Measurements from ENCODE around the gene PRDM2. TPM values are rescaled to one million over a fixed set of nuclear protein-coding genes. Genes with fewer than 3 reads are reported as not detected.

PRDM2 gene
- polyA plus RNA-seq, 3 donors: 4.1 to 22.5 (median 7.6) TPM

DNA sequence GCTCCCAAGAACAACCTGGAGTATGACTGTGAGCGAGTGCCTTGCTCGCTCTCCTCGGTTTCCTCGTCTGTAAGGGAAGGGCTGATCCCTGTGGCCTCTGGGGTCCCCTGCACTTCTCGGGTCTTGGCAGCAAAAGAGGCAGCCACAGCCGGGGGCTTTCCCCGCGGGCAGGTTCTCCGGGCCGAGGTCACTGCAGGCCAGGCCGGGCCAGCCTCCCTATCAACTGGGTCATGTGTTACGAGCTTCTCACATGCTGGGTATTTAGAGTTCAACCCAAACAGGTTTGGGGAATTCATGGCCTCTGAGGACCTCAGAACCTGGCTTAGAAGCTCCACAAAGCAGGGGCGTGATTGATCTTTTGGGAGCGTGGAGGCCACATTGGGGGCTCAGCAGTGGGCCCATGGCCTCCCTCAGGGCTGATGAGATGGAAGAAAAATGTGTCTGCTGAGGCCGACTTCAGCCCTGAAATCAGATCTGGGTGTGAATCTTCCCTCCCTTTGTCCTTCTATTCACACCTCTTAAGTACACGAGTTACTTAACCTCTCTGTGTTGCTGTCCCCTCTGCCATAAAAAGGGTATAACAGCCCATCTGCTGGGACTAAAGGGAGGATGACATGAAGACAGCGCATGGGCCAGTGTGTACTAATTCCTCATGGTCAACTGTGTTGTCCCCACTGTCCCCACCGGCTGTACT, 103.7 kb downstream of the PRDM2 start:
- peaks cover 5% of the 10 kb centered on the region for H3K4me1 Mint-ChIP-seq
- Histone ChIP-seq H4K20me1 (ENCODE audit: insufficient read depth, low read length) (peaks cover 78% of the 10 kb centered on the region), H3K27me3 (ENCODE audit: control insufficient read depth in 2 of 2, insufficient read depth in 2 of 2, low read length in 2 of 2) (no peaks in the 10 kb centered on the region), H3K36me3 (replicated peaks in 1 of 2; ENCODE audit: control insufficient read depth in 1 of 2, insufficient read depth in 2 of 2, low read length in 2 of 2) (peaks cover 0 to 6% of the 10 kb centered on the region in 2 donors), H3K4me3 (replicated peaks in 1 of 3; ENCODE audit: low read depth in 2 of 3, low read length in 3 of 3) (no peak overlapping the region), H3K4me2 (replicated peaks; ENCODE audit: extremely low read depth, low read length, poor library complexity, severe bottlenecking) (no peak overlapping the region), H3K9me3 (replicated peaks in 1 of 2; ENCODE audit: control insufficient read depth in 1 of 2, insufficient read depth in 1 of 2, low read length in 2 of 2) (no peaks in the 10 kb centered on the region), H3K4me1 (ENCODE audit: control insufficient read depth in 1 of 2, insufficient read depth in 2 of 2, low read length in 2 of 2) (peaks cover 0 to 7% of the 10 kb centered on the region in 2 donors), H3K9ac (ENCODE audit: insufficient read depth, low read length, poor library complexity, severe bottlenecking) (no peak overlapping the region), H3K27ac (ENCODE audit: low read depth in 1 of 2, low read length in 2 of 2) (no peak overlapping the region), H2AFZ (ENCODE audit: insufficient read depth, low read depth, low read length, poor library complexity, severe bottlenecking) (no peak overlapping the region), H3K79me2 (ENCODE audit: insufficient read depth, low read length) (no peaks in the 10 kb centered on the region)
- peak overlapping the region in 3 of 7 donors; percentile 20 to 51 (median 43) for H3K27ac Mint-ChIP-seq
- intact Hi-C loops (cut with micrococcal nuclease): no loop called here
- H3K27me3 Mint-ChIP-seq (ENCODE audit: low read depth in 3 of 3): peaks cover 0 to 6% (median 0%) of the 10 kb centered on the region in 3 donors
- no peak for DNase-seq
- TF ChIP-seq, protein P1, sequence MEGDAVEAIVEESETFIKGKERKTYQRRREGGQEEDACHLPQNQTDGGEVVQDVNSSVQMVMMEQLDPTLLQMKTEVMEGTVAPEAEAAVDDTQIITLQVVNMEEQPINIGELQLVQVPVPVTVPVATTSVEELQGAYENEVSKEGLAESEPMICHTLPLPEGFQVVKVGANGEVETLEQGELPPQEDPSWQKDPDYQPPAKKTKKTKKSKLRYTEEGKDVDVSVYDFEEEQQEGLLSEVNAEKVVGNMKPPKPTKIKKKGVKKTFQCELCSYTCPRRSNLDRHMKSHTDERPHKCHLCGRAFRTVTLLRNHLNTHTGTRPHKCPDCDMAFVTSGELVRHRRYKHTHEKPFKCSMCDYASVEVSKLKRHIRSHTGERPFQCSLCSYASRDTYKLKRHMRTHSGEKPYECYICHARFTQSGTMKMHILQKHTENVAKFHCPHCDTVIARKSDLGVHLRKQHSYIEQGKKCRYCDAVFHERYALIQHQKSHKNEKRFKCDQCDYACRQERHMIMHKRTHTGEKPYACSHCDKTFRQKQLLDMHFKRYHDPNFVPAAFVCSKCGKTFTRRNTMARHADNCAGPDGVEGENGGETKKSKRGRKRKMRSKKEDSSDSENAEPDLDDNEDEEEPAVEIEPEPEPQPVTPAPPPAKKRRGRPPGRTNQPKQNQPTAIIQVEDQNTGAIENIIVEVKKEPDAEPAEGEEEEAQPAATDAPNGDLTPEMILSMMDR (IDR thresholded peaks at IDR 0.05): no peak
- no peak overlapping the region for H3K4me3 Mint-ChIP-seq
- H3K9me3 Mint-ChIP-seq: no peaks in the 10 kb centered on the region
- peaks cover 18% of the 10 kb centered on the region in 2 donors for H3K36me3 Mint-ChIP-seq
- 96% methylated on average over 9 of the region's 18 CpGs for WGBS (ENCODE audit: insufficient coverage)

DNA sequence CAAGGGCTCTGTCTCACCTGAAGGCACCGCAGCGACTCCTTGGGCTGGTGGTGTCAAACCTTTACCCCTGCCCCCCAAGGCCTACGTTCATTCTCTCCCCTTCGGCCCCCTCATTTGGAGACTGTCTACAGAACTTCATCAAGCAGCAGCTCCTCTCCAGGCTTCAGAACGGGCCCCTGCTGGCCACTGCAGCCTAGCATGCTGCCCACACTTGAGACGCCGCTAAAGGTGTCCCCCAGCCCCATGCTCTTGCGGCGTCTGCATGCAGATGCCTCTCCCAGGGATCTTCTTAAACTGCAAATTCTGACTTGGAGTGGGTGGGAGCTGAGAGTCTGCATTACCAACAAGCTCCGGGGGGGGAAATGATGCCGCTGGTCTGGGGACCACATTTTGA, 104.2 kb downstream of the PRDM2 start:
- Histone ChIP-seq H3K4me2 (replicated peaks; ENCODE audit: extremely low read depth, low read length, poor library complexity, severe bottlenecking) (no peak overlapping the region), H3K36me3 (replicated peaks in 1 of 2; ENCODE audit: control insufficient read depth in 1 of 2, insufficient read depth in 2 of 2, low read length in 2 of 2) (peaks cover 0 to 6% of the 10 kb centered on the region in 2 donors), H3K4me1 (ENCODE audit: control insufficient read depth in 1 of 2, insufficient read depth in 2 of 2, low read length in 2 of 2) (peaks cover 0 to 7% of the 10 kb centered on the region in 2 donors), H3K9me3 (replicated peaks in 1 of 2; ENCODE audit: control insufficient read depth in 1 of 2, insufficient read depth in 1 of 2, low read length in 2 of 2) (no peaks in the 10 kb centered on the region), H3K4me3 (replicated peaks in 1 of 3; ENCODE audit: low read depth in 2 of 3, low read length in 3 of 3) (no peak overlapping the region), H3K27me3 (ENCODE audit: control insufficient read depth in 2 of 2, insufficient read depth in 2 of 2, low read length in 2 of 2) (no peaks in the 10 kb centered on the region), H4K20me1 (ENCODE audit: insufficient read depth, low read length) (peaks cover 79% of the 10 kb centered on the region), H2AFZ (ENCODE audit: insufficient read depth, low read depth, low read length, poor library complexity, severe bottlenecking) (no peak overlapping the region), H3K79me2 (ENCODE audit: insufficient read depth, low read length) (no peaks in the 10 kb centered on the region), H3K27ac (ENCODE audit: low read depth in 1 of 2, low read length in 2 of 2) (no peak overlapping the region), H3K9ac (ENCODE audit: insufficient read depth, low read length, poor library complexity, severe bottlenecking) (no peak overlapping the region)
- 94% methylated on average over 9 of the region's 11 CpGs for WGBS (ENCODE audit: insufficient coverage)
- peak overlapping the region in 2 of 7 donors; percentile 20 to 43 for H3K27ac Mint-ChIP-seq
- no peak for DNase-seq
- no peaks in the 10 kb centered on the region for H3K9me3 Mint-ChIP-seq
- no peak overlapping the region for H3K4me3 Mint-ChIP-seq
- peaks cover 0 to 6% (median 0%) of the 10 kb centered on the region in 3 donors for H3K27me3 Mint-ChIP-seq (ENCODE audit: low read depth in 3 of 3)
- TF ChIP-seq, protein P1 (IDR thresholded peaks at IDR 0.05): no peak
- intact Hi-C loops (cut with micrococcal nuclease): no loop called here
- H3K4me1 Mint-ChIP-seq: peaks cover 5% of the 10 kb centered on the region
- H3K36me3 Mint-ChIP-seq: peaks cover 20% of the 10 kb centered on the region in 2 donors

Data from CD14-positive monocyte (primary cell).